ENCODE data around the gene TRMT112.

The TRMT112 gene

DNA sequence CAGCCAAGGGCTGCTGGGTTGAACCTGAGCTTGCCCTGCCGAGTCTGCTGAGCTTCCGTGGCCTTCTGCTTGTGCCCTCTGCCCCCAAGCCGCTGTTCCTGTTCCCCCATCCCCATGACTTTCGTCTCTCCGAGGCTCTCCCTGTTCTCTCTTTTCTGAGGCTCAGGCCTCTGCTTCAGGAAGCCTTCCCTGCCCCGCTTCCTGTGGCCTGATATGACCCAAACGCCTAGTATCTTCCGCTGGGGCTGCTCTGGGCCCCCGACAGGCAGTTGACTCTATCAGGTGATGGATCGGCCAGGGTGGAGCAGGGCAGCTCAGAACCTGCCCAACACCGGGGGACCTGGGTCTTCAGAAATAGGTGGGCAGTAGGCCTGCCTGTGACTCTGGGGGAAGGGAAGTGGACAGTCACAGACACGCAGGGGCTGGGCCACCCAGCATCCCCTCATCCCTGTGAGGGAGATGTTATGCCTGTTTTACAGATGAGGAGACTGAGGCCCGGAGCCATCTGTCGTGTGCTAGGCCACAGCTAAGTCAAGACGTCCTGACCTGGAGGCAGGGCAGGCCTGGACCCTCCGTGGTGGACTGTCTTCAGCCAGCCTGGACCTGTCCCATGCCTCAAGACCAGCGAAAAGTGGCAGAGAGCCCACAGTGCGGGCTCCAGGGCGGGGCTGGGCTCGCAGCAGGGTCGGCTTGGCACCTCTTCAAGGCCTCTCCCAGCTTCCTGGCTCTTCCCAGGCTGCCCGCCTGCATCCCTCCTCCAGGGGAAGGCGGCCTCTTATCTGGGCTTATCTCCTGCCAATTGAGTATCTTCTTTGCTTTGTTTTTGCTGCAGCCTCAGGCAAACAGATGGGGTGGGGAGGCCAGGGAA is 49.1 kb downstream of the TRMT112 start:
- DNase-seq, result peak; percentile 31

DNA sequence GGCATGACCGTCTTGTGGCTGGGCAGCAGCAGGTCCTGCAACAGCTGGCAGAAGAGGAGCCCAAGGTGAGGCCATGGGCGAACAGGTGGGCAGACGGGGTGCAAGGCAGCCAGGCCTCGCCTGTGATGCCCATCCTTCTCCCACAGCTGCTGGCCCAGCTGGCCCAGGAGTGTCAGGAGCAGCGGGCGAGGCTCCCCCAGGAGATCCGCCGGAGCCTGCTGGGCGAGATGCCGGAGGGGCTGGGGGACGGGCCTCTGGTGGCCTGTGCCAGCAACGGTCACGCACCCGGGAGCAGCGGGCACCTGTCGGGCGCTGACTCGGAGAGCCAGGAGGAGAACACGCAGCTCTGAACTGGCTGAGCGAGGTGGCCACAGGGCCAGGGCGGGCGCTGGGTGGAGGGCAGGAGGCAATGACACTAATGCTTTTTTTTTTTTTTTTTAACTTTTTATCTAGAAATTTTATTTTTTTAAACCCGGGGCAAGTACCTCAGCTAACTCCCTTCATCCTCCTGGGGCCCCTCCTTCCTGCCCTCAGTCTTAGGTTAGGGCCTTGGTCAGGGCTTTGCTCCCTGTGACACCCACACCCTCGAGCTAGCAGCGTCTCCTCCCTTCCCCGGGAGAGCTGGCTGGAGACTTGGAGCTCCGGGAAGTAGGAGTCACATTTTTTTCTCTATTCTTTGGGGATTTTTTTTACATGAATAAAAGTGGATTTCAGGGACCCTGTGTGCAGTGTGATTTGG is 50.0 kb downstream of the TRMT112 start:
- no peak for DNase-seq

Data from fibroblast of skin of right quadriceps (primary cell).